Choroid plexus epithelial cell (primary cell): ENCODE data around the gene GPR107.

ENCODE experiments used
- DNase-seq: peaks from one replicate; pipeline ENCODE4 v3.0.0-alpha.2; 2010; ENCODE audit warnings: low read depth
- H3K4me3 ChIP-seq: 2 replicates; pipeline ENCODE4 v1.5.1; 2011; ENCODE audit warnings: low read depth, mild to moderate bottlenecking, control low read depth, low read length, moderate library complexity
- CTCF ChIP-seq: conservative IDR thresholded peaks from 2 replicates; pipeline ENCODE4 v1.5.1; 2011; ENCODE audit warnings: low read depth, mild to moderate bottlenecking, control low read depth, inconsistent platforms, low read length, moderate library complexity

GPR107 gene

DNA sequence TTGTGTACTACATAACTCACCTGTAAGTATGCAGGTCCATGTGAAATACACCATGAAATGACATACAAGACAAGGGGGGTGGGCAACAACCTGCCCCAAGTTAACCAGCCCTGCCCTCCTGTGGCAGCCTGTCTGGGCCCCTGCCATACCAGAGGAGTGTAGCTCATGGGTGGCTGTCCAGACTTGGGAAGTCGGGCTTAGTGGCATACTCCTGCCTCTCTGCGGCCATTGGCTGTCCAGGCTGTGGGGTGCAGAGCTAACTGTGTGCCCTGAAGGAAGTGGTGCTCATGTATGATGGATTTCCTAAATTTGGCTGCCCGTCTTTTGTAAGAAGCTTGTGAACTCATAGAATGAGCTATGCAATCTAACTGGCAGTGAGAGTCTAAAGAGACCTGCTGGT, 47.0 kb downstream of the GPR107 start:
- H3K4me3 ChIP-seq = no peak overlapping the region
- no peak for DNase-seq
- TF ChIP-seq CTCF = no peak

GRCh38 chr9:130101915-130102314, 48.2 kb downstream of the GPR107 start:
- TF ChIP-seq CTCF = no peak
- no peak for DNase-seq
- no peak overlapping the region for H3K4me3 ChIP-seq

GRCh38 chr9:130104491-130105193, 50.9 kb downstream of the GPR107 start:
- no peak overlapping the region for H3K4me3 ChIP-seq
- TF ChIP-seq CTCF = no peak
- DNase-seq = no peak

DNA sequence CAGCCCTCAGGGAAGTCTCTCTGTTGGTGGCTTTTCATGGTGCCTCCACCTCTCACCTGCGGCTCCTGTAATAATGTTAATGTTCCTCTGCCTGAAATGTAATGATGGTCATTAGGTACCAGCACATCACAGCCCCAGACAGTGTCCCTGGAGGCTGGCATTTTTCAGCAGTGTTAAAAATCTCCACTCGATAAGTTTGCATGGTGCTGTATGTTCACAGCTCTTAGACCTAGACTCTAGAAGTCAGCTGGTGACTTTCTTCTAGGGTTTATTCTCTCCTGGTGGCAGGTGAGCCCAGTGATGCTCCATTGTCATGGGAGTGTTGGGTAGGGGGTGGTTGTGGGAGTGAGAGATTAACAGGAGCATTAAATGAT, 53.1 kb downstream of the GPR107 start:
- H3K4me3 ChIP-seq = no peak overlapping the region
- TF ChIP-seq CTCF = no peak

DNA sequence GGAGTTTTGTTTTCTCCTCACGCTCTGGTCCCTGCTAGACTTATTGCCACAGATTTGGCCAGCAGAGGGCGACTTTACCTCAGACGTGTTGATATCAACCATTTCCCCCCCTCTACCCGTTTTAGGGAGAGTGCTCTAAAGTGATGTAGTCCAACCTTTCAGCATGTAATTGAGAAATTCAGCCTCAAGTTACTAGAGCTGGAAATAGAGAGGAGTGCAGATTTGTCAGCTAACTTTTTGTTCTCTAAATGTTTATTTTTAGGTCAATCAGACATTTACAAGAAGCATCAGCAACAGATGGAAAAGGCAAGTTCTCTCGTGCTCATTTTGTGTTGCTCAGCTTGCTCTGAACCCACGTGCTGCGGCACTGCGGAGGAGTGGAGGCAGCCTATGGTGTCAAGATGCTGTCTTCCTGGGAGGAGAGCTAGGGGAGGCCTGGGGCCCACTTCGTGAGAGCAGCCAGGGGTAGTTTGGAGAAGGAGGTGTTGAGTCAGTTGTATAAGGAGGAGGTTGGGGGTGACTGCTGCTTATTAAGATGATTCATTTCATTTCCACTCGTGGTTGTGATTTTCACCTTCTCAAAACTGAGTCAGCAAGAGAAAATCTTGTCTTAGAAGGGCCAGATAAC, 53.6 kb downstream of the GPR107 start:
- no peak overlapping the region for H3K4me3 ChIP-seq
- peak; percentile 93 for DNase-seq
- TF ChIP-seq CTCF = peak; percentile 88

More for the DNA sequence above, 53.1 kb downstream of the GPR107 start:
- DNase-seq = no peak

- no peak for TF ChIP-seq CTCF
- no peak overlapping the region for H3K4me3 ChIP-seq
- no peak for DNase-seq
These were observed 54.2 kb downstream of the GPR107 start for GRCh38 chr9:130107955-130108354.

DNA sequence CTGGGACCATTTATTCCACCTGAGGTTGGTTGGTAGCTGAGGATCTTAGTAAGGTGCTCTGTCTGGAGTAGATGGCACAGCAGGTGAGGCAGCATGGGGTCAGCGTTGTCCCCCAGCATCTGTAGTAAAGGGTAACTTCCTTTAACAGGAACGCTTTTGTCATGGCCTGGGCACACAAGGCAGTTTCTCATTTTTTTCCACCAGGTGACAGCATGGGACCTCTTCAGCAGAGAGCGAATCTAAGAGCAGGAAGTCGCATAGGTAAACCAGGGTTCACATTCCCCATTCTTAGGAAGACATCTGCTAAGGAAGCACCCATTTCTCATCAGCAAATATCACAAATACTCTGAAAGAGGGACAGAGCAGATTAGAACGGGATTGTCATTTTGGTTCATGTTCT, 56.5 kb downstream of the GPR107 start:
- no peak overlapping the region for H3K4me3 ChIP-seq
- DNase-seq = no peak
- peak; percentile 31 for TF ChIP-seq CTCF
